Transverse colon (tissue), 4 donors: ENCODE measurements around the gene RNPEP.

Source experiments
- POLR2AphosphoS5 ChIP-seq, 3 donors: sonication (generic); formaldehyde crosslinking; IDR thresholded peaks; one replicate each; pipeline ENCODE4 v1.6.1; 2016; ENCODE audit warnings: antibody characterized with exemption in 3 of 3
- TF ChIP-seq, protein P1 (sequence below), 5 experiments: fragments of 200-600 bp in 3 of 5; fragments of 450-650 bp in 2 of 5; sonication (generic) in 3 of 5; IDR thresholded peaks; 1 replicate in 2 of 5; 2 replicates in 3 of 5; pipeline ENCODE4 v1.5.1; 2016 to 2017; ENCODE audit warnings: antibody characterized with exemption in 5 of 5, inconsistent platforms in 3 of 5, mild to moderate bottlenecking in 2 of 5, moderate library complexity in 1 of 5

DNA sequence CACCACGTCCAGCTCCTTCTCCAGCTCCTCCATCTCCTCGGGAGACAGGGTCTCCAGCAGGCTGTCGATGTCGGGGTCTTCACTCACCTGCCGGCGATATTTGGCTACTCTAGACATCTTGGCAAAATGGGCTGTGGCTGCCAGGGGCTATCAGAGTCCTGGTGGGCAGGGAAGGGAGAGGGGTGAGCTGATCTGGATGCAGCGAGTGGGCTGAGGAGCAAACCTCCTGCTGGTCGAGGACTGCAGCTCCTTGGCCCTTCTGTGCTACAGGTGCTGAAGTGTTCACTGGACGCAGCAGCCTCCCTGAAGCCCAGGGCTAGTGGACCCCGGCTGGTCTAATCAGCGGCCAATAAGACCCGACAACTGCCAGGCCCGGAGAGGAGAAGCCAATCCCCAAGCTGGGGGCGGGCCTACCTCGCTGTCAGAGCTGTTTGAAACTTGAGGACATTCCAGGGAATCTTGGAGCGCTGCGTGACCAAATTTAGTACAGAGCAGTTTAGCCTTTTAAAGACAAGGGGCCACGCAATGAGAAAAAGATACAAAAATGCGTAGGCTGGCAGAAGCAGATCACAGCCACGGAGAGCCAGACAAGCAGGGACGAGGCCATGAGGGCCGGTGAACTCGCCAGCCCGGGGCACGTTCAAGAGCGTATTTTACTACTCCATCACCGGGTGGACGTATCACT is 36.1 kb upstream of the RNPEP start, which contains the start of gene LMOD1:
- TF ChIP-seq, protein P1, sequence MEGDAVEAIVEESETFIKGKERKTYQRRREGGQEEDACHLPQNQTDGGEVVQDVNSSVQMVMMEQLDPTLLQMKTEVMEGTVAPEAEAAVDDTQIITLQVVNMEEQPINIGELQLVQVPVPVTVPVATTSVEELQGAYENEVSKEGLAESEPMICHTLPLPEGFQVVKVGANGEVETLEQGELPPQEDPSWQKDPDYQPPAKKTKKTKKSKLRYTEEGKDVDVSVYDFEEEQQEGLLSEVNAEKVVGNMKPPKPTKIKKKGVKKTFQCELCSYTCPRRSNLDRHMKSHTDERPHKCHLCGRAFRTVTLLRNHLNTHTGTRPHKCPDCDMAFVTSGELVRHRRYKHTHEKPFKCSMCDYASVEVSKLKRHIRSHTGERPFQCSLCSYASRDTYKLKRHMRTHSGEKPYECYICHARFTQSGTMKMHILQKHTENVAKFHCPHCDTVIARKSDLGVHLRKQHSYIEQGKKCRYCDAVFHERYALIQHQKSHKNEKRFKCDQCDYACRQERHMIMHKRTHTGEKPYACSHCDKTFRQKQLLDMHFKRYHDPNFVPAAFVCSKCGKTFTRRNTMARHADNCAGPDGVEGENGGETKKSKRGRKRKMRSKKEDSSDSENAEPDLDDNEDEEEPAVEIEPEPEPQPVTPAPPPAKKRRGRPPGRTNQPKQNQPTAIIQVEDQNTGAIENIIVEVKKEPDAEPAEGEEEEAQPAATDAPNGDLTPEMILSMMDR (IDR thresholded peaks at IDR 0.05) = peak in 2 of 5 experiments; percentile 11 to 13
- TF ChIP-seq POLR2AphosphoS5 (IDR thresholded peaks at IDR 0.05) = peak; percentile 95 to 98 (median 97)
